ELR (cell line): Measurements from ENCODE around the gene UNC45B.
"Not testable (repeated sequence)": the region's sequence is repeated elsewhere in the genome, so short reads cannot be mapped to it uniquely, and the experiment has no call there.

Experiments
- DNase-seq: peaks from one replicate; pipeline ENCODE4 v3.0.0-alpha.2; 2015; ENCODE audit warnings: low read depth

Gene UNC45B, protein sequence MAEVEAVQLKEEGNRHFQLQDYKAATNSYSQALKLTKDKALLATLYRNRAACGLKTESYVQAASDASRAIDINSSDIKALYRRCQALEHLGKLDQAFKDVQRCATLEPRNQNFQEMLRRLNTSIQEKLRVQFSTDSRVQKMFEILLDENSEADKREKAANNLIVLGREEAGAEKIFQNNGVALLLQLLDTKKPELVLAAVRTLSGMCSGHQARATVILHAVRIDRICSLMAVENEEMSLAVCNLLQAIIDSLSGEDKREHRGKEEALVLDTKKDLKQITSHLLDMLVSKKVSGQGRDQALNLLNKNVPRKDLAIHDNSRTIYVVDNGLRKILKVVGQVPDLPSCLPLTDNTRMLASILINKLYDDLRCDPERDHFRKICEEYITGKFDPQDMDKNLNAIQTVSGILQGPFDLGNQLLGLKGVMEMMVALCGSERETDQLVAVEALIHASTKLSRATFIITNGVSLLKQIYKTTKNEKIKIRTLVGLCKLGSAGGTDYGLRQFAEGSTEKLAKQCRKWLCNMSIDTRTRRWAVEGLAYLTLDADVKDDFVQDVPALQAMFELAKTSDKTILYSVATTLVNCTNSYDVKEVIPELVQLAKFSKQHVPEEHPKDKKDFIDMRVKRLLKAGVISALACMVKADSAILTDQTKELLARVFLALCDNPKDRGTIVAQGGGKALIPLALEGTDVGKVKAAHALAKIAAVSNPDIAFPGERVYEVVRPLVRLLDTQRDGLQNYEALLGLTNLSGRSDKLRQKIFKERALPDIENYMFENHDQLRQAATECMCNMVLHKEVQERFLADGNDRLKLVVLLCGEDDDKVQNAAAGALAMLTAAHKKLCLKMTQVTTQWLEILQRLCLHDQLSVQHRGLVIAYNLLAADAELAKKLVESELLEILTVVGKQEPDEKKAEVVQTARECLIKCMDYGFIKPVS

DNA sequence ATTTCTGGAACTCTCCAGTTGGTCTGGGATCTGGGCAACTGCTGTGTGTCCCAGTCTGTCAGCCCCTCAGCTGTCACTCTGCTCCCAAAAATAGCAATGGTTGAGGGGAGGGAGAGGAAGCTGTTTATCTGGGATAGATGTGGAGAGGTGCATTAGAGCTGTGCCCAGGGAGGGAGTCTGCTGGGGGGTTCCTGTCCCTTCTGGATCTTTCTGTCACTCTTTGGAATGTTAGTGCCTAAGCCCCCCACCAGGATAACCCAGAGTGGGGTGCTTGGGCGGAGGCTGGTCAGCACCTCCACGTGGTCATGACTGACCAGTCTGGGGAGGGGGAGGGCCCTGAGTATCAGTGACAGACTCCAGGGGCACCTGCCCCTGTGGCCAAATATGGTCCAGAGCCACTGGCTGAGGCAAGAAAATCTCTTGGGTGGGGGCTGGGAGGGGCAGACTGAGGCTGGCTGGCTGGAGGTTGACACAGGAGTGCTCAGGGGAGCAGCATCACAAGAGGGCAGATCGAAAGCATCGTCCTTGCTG, at the start of gene UNC45B:
UNC45B (plus strand) TSS at position 443 of the 531 bp plus-strand sequence. CDS start 447 bp downstream, outside the sequence.
- no peak for DNase-seq

DNA sequence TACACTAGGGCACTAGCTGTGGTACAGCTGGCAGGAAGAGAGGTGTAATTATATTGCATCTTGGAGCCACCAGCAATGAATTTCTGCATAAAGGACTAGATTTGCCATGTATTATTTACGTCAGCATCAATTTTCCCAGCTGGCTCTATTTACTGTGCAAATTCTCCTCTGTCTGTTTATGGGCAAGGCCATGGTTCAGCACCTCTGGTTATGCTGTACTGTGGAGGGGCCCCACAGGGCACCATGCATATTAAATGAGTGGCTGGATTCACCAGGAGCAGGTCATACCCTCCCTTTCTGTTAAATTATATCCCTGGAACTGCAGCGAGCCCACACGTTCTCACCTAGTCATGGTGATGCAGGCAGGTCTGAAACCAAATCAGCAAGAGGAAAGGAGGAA, 47.7 kb upstream of the UNC45B start:
- no peak for DNase-seq

DNA sequence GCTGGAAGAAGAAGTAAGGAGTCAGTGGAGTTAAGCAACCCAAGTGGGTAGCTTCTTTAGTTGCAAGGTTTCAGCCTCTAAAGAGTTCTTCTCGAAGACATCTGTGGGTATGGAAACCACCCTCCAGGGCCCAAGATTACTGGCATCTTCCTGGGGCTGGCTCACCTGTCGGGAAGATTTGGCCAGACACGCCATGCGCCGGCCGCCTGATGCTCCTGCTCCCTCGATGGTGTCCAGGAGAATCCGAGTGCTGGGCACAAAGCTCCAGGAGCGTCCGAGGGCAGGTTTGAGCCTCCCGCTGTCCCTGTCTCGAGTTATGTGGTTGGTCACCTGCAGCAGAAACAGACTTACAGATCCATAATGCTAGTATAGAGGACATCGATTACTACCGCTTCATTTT, 46.6 kb upstream of the UNC45B start:
- no peak for DNase-seq

DNA sequence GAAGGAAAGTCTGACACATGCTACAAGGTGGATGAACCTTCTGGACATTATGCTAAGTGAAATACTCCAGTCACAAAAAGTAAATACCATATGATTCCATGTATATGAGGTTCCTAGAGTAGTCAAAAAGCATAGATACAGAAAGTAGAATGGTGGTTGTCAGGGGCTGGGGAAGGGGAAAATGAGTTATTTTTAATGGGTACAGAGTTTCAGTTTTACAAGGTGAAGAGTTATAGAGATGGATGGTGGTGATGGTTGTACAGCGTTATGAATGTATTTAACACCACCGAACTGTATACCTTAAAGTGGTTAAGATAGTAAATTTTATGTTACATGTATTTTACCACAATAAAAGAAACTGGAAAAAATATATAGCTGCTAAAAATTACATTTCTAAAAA, 45.9 kb upstream of the UNC45B start:
- DNase-seq = no peak

DNA sequence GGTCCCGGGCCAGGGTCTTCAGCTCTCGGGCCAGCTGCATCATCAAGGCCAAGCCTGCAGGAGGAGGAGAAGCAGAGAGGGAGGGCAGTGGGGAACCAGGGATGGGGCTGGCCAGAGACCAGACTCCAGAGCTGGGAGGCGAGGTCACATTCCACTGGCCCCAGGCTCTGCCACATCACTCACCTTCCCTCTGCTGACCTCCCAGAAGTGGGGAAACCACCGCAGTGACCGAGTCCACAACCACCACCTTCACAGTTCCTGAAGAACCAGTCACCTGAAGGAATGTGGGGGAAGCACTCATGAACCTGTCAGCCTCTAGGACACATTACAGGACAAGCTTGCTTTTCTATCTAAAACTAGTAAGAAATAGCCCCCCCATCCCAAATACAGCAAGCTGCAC, 44.3 kb upstream of the UNC45B start:
- DNase-seq = no peak

DNA sequence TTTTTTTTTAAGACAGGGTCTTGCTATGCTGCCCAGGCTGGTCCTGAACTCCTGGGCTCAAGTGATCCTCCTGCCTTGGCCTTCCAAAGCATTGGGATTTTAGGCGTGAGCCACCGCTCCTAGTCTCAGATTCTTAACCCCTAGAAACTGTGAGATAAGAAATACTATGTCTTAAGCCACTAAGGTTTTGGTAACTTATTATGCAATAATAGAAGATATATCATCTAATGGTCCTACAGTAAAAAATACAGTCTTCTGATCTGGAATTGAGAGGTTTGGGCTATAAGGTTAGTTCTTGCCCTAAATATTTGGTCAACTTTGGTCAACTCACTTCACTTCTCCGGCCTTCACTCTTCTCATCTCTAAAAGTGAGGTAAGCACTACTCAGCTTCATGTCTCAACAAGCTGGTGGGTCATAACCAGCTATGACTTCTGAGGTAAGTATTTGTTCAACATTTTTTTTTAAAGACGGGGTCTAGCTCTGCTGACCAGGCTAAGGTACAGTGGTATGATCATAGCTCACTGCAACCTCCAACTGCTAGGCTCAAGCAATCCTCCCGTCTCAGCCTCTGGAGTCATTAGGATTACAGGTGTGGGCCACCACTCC, 42.7 kb upstream of the UNC45B start:
- no peak for DNase-seq

DNA sequence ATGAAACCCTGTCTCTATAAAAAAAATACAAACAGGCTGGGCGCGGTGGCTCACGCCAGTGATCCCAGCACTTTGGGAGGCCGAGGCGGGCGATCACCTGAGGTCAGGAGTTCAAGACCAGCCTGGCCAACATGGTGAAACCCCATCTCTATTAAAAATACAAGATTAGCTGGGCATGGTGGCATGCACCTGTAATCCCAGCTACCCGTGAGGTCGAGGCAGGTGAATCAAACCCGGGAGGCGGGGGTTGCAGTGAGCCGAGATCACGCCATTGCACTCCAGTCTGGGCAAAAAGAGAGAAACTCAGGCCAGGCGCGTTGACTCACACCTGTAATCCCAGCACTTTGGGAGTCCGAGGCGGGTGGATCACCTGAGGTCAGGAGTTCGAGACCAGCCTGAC, 36.8 kb upstream of the UNC45B start:
- DNase-seq = not testable (repeated sequence)

DNA sequence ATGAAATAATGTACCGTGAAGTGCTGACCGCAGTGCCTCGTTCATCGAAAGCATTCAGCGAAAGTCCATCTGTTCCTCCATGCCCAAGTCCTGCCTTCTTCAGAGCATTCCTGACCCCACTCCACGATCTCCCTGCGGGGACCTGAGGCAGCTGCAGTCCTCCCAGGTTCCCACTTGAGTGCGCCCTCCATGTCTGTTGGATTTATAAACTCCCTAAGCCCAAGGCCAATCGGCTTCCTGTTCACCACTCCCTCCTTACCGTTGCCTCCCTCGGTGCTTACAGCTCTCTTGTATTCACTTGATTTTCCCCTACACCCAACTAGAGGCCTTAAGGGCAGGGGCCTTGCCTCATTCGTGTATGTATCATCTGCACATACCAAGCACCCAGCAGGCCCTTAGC, 30.8 kb upstream of the UNC45B start:
- DNase-seq = no peak

DNA sequence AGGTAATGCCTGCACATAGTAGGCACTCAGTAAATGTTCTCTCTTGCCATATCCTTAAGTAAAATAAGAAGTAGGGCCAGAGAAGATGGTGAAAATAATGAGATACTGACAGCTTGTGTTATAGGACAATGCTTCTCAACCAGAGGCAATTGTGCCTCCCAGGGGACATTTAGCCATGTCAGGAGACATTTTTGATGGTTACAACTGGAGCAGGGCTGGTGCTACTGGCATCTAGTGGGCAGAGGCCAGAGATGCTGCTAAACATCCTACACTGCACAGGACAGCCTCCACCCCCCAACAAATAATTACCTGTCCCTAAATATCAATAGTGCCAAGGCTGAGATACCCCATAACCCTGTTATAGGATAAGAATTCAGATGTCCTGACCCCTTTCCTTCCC, 29.6 kb upstream of the UNC45B start:
- peak; percentile 55 for DNase-seq

DNA sequence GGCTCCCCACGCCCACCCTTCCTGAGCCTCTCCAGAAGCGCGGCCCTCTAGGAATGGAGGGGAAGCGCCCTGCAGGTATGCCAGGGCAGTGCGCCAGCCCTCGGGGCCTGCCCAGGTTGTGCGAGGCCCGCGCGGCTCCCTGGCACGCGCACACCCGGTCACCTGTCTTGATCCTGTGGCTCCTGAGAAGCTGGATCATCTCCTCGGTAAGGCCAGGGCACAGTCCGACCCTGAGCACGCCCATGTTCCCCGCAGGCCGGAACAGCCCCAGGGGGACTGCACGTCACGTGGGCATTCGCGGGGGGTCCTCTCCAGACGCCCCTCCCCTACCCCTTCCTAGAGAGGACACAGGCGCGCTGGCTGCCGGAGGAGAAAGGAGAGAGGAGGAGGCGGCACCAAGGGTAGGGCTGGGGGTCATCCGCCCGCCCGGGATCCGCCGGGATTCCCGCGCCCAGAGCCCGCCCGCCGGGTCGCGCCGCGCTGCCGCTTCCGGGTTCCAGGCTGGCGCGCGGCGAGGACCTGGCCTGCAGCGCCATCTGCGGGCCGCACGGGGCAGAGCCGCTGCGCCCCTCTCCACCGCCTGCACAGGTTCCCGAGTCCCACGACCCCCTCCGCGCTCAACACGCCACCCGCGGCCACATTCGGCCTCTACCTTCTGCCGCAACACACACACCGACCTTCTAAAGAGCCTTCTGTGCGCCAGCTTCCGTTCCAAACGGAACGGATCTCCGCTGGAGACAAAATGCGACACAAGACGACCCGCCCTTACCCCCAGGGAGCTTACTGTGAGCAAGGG, 28.0 kb upstream of the UNC45B start, which contains the start of gene RAD51D:
RAD51D (minus strand) TSS at position 491 of the 796 bp plus-strand sequence; CDS start at position 244, 247 bp downstream.
- peak; percentile 80 for DNase-seq

DNA sequence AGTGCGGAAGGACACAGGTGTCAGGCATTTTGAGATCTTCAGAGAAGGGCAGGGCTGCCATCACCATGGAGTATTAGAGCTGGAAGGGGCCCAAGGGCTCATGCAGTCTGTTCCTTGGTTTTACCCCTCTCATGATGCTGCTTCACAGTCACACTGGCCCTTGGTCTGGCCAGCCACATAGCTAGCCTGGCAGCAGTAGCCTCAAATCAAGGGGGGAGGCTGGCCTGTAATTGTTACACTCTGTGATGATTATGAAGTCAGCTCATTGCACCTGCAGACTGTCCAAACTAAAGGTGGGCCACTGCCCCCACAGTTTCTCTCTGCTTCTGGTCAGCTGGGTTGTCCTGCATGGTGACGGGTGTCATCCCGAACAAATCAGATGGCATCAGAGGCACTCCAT, 26.3 kb upstream of the UNC45B start, which contains the start of gene FNDC8:
FNDC8 (plus strand) TSS at position 301 of the 400 bp plus-strand sequence; CDS start at position 380, 79 bp downstream.
- no peak for DNase-seq

DNA sequence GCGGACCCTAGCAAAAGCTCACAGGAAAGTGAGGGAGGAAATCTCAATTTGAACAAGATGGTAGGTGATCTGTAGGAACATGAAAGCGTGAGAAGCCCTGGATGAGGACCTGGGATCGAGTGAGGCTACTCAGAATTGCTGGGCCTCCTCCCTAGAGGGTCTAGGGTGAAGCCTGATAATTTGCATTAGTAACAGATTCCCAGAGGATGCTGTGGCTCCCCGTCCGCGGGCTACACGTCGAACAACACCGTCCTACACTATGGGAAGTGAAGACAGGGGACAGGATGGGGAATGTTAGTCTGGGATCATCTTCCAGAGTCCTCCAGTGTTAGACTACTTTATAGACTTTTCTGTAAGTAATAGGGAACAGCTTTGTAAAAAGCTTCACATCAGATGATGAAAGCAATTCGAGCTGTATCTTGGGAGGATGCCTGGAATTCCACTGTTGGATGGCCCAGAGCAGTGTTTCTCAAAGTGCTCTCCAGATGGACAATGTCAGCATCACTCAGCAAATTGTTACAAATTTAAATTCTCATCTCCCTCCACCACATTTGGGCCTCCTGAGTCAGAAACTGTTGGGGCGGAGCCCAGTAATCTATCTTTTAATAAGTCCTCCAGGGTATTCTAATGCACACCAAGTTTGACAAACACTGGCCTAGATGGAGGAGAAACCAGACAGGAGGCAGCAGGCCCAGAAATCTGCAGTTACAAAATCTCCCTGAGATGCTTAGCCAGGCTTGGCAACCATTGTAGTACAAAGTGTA, 19.7 kb upstream of the UNC45B start:
- no peak for DNase-seq

DNA sequence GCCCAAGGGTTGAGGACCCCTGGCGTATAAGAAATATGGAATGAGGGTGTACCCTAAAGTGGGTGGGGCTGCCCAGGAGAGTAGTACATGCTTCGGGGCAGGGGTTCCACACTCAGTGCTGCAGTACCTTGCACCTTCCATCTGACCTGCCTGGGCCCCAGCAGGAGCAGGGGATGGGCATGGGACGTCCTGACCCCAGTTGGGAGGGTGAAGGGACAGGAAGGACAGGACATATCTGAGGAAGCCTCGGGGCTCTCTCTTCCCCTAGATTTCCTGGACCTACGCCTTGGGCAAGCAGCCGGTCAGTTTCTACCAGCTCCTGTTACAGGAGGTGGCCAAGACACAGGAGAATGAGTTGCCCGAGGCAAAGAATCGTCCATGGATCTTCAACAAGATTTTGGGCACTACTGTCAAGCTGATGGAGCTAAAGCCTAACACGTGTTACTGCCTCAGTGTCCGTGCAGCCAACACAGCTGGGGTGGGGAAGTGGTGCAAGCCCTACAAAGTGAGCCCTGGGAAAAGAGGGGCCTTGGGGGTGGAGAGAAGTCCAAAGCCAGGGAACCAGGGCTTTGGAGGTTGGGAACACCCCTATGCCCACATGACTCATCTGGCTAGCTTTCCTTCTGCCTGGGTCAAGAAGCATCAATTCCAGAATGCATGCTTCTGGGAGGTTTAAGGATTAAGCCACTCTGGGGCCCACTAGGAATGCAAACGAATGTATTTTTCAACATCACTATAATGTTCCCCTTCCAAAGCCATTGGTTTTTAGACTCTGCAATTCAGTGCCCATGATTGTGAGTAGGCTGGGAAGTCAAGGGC, 18.3 kb upstream of the UNC45B start:
- DNase-seq = peak; percentile 27

DNA sequence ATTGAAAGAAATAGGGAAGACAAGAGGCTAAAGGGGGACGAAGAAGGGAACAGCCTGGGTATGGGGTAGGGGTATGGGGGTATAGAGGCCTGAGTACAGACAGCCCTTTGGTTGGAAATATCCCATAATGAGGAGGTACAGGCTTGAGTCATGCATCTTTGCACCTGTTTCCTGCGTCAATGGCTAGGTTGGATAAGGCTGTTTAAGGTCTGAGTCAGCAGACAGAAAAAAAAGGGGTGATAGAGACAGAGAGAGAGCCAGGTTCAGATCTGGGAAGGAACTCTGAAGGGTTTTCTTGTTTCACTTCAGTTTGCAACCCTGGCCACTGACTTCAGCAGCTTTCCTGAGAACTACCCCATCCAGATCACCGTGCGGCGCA, 17.7 kb upstream of the UNC45B start:
- DNase-seq = peak; percentile 47

DNA sequence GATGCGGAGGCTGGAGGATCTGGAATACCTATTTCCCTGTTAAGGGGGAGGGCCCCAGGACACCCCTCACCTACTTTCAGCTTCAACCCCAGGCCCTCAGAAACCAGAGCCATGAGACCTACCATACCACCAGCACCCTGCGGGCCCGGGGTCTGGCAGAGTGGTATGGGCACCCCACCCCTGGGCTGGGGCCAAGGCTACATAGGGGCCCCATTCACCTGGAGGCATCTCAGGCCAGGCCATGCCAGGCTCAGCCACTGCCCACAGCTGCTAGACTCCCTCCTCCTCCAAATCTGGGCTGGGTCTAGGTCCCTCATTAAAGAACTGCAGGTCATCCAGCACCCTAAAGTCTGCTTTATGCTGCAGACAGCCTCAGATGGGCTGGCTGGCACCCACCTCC, 17.2 kb upstream of the UNC45B start:
- DNase-seq = no peak

DNA sequence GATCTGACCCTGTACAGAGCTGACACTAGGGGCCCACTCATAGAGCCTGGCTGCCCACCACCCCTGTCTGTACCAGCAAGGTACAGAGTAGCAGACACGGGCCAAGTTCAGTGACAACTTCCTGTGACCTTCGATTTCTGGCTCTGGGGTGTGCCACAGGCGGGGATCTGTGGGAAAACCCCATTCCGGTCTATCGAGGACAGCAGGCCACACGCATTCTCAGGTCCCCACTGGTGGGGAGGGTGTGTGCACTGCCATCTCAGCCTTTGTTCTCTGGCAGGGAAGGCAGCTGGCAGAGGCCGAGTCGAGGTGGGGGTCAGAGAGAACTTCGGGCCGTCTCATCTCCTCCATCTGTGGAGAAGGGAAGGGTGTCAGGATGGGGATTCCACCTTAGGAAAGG, 15.5 kb upstream of the UNC45B start:
- no peak for DNase-seq

DNA sequence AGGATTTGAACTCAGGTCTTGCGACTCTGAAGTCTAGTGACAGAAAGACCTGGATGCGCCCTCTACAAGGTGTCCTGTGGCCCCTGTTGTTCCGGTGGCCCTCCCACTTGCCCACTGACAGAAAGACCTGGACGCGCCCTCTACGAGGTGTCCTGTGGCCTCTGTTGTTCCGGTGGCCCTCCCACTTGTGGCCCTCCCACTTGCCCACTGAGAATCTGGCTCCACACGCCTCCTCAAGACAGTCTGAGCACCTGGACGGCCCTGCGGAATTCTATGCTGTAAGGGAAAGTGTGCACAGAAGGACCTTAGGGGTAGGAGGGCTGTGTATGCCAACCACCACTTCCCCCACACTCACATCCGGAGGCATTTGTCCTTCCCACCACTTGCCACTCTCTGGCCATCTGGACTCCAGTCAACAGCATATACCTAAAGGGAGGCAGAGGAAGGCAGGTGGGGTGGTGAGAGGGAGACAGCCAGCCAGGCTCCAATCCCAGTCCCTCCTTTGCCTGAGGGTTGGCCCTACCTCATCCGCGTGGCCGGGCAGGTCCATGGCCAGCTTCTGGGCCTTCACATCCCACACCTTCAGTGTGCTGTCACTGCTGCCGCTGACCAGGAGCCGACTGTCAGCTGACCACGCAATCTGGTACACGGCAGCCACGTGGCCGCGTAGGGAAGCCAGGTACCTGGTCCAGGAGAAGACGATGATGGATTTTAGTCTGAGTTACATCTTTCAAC, 14.6 kb upstream of the UNC45B start:
- no peak for DNase-seq

DNA sequence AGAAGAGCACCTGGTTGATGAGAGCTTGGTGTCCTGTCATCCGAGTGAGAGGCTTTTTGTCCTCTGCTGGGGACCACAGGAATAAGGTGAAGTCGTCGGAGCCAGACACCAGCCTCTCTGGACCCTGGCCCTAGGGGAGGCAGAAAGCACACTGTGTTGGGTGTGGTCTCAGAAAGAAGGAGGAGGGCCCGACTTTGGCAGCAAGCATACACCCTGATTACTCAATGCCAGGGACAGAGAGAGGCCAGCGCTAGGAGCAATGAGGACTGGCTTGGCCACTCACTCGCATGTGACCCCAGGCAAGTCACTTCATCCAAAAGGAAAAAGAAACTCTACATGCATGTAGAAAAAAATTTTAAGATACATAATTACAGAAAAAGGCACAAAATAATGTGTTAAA, 12.3 kb upstream of the UNC45B start:
- DNase-seq = no peak

DNA sequence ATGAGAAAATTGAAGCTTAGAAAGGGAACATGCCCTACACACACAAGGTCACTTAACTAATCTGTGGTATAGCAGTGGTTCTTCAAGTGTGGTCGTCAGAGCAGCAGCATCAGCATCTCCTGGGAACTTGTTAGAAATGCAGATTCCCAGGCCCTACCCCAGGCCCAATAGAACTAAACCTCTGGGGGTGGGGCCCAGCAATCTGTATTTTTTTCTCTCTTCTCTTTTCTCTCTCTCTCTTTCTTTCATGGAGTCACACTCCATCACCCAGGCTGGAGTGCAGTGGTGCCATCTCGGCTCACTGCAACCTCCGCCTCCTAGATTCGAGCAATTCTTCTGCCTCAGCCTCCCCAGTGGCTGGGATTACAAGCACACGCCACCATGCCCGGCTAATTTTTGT, 9.4 kb upstream of the UNC45B start:
- no peak for DNase-seq
